ENCODE measurements around the gene CDK10.

Gene CDK10

GRCh38 chr16:89655062-89655643 is 31.3 kb upstream of the CDK10 start:
- no peak overlapping the region for H2AFZ ChIP-seq (ENCODE audit: low read length)

GRCh38 chr16:89656435-89657121 is 29.9 kb upstream of the CDK10 start:
- H3K9me2 ChIP-seq (replicated peaks; ENCODE audit: insufficient read depth, low read length): no peaks in the 10 kb centered on the region
- H2AFZ ChIP-seq (ENCODE audit: low read length): no peak overlapping the region
- no peaks in the 10 kb centered on the region for H3K4me1 ChIP-seq (ENCODE audit: low read length)
- no peak for TF ChIP-seq EZH2 (optimal IDR thresholded peaks at IDR 0.05; ENCODE audit: low read depth, low read length)
- no peak for TF ChIP-seq CTCF (IDR thresholded peaks at IDR 0.05; ENCODE audit: low read length)
- TF ChIP-seq EZH2phosphoT487 (IDR thresholded peaks at IDR 0.05; ENCODE audit: low read length): no peak
- H3K79me2 ChIP-seq (ENCODE audit: low read length): peaks cover 37% of the 10 kb centered on the region
- no peaks in the 10 kb centered on the region; the same call in 1 of the 2 replicates for H3K36me3 ChIP-seq (replicated peaks; ENCODE audit: insufficient read depth, low read length)
- no peaks in the 10 kb centered on the region for H3K27me3 ChIP-seq (replicated peaks; ENCODE audit: insufficient read depth, low read length)
- no peaks in the 10 kb centered on the region for H4K20me1 ChIP-seq (ENCODE audit: insufficient read depth, low read length)
- DNase-seq: no peak
- peak overlapping the region; percentile 75; the same call in 1 of the 2 replicates for H3K9ac ChIP-seq (ENCODE audit: low read length)
- H3F3A ChIP-seq (ENCODE audit: insufficient read depth, low read length): no peaks in the 10 kb centered on the region
- peak overlapping the region; percentile 37; the same call in 1 of the 2 replicates for H3K4me2 ChIP-seq (ENCODE audit: low read depth, low read length)
- H3K4me3 ChIP-seq (ENCODE audit: low read length): peak overlapping the region; percentile 84
- H3K9me3 ChIP-seq (replicated peaks; ENCODE audit: insufficient read depth, low read length): no peaks in the 10 kb centered on the region
- H3K27ac ChIP-seq (ENCODE audit: low read length): no peak overlapping the region

More at GRCh38 chr16:89655062-89655643, 31.3 kb upstream of the CDK10 start:
- Histone ChIP-seq H3K4me2 (ENCODE audit: low read depth, low read length) (no peak overlapping the region), H4K20me1 (ENCODE audit: insufficient read depth, low read length) (no peaks in the 10 kb centered on the region), H3K36me3 (replicated peaks; ENCODE audit: insufficient read depth, low read length) (no peaks in the 10 kb centered on the region), H3F3A (ENCODE audit: insufficient read depth, low read length) (no peaks in the 10 kb centered on the region), H3K4me1 (ENCODE audit: low read length) (no peaks in the 10 kb centered on the region), H3K9me3 (replicated peaks; ENCODE audit: insufficient read depth, low read length) (no peaks in the 10 kb centered on the region), H3K27ac (ENCODE audit: low read length) (no peak overlapping the region), H3K9ac (ENCODE audit: low read length) (no peak overlapping the region), H3K9me2 (replicated peaks; ENCODE audit: insufficient read depth, low read length) (no peaks in the 10 kb centered on the region), H3K27me3 (replicated peaks; ENCODE audit: insufficient read depth, low read length) (no peaks in the 10 kb centered on the region), H3K4me3 (ENCODE audit: low read length) (no peak overlapping the region), H3K79me2 (ENCODE audit: low read length) (peaks cover 37% of the 10 kb centered on the region)
- TF ChIP-seq CTCF (IDR thresholded peaks at IDR 0.05; ENCODE audit: low read length) (no peak), EZH2phosphoT487 (IDR thresholded peaks at IDR 0.05; ENCODE audit: low read length) (no peak), EZH2 (optimal IDR thresholded peaks at IDR 0.05; ENCODE audit: low read depth, low read length) (no peak)
- DNase-seq: no peak

- H3K9me2 ChIP-seq (replicated peaks; ENCODE audit: insufficient read depth, low read length): no peaks in the 10 kb centered on the region
- H3K4me1 ChIP-seq (ENCODE audit: low read length): no peaks in the 10 kb centered on the region
- TF ChIP-seq EZH2 (optimal IDR thresholded peaks at IDR 0.05; ENCODE audit: low read depth, low read length) (no peak), EZH2phosphoT487 (IDR thresholded peaks at IDR 0.05; ENCODE audit: low read length) (no peak), CTCF (IDR thresholded peaks at IDR 0.05; ENCODE audit: low read length) (no peak)
- H3F3A ChIP-seq (ENCODE audit: insufficient read depth, low read length): no peaks in the 10 kb centered on the region
- no peaks in the 10 kb centered on the region for H3K9me3 ChIP-seq (replicated peaks; ENCODE audit: insufficient read depth, low read length)
- peak within 1 kb of the TSS; percentile 96 for H2AFZ ChIP-seq (ENCODE audit: low read length)
- H4K20me1 ChIP-seq (ENCODE audit: insufficient read depth, low read length): no peaks in the 10 kb centered on the region
- peak within 1 kb of the TSS; percentile 75 for H3K9ac ChIP-seq (ENCODE audit: low read length)
- H3K36me3 ChIP-seq (replicated peaks; ENCODE audit: insufficient read depth, low read length): no peaks in the 10 kb centered on the region; the same call in 1 of the 2 replicates
- H3K4me3 ChIP-seq (ENCODE audit: low read length): peak within 1 kb of the TSS; percentile 84
- H3K27ac ChIP-seq (ENCODE audit: low read length): 0 out of 2 replicates have a peak within 1 kb of the TSS, but pooled peaks have one; percentile 16
- H3K27me3 ChIP-seq (replicated peaks; ENCODE audit: insufficient read depth, low read length): no peaks in the 10 kb centered on the region
- peak; percentile 63 for DNase-seq
- H3K4me2 ChIP-seq (ENCODE audit: low read depth, low read length): peak within 1 kb of the TSS; percentile 84
- H3K79me2 ChIP-seq (ENCODE audit: low read length): peaks cover 37% of the 10 kb centered on the region
These were observed 28.9 kb upstream of the CDK10 start, which contains the start of the genes CHMP1A and SPATA33 for GRCh38 chr16:89657442-89658220. Gene CHMP1A, minus strand, starts transcription at chr16:89657708. Its CDS starts 120 bp downstream, at chr16:89657588. Gene SPATA33, plus strand, starts transcription at chr16:89657836. Its CDS starts 76 bp downstream, at chr16:89657912.
